ENCODE measurements around the gene C12orf76. TPM values are rescaled to one million over a fixed set of nuclear protein-coding genes. Genes with fewer than 3 reads are reported as not detected.
A peak's percentile ranks its signal among the peaks of the same experiment; 100 is the strongest.

The C12orf76 gene
- total RNA-seq, 1 experiment from 2014 or later = 9.7 TPM

- DNase-seq = no peak
- H3K18ac ChIP-seq (ENCODE audit: insufficient read length, low read depth, low read length) = no peak overlapping the region
- H4K8ac ChIP-seq (replicated peaks; ENCODE audit: insufficient read length, low read depth, low read length) = no peak overlapping the region
- no peak overlapping the region for H3K4ac ChIP-seq (ENCODE audit: low read depth, low read length)
- no peak overlapping the region for H3K23ac ChIP-seq (ENCODE audit: insufficient read length, low read depth, low read length)
- peaks cover 2 to 33% (median 4%) of the 10 kb centered on the region in 3 experiments; a peak in 5 of 7 replicates for H3K36me3 Mint-ChIP-seq (ENCODE audit: insufficient read depth in 1 of 3, low read depth in 3 of 3)
- no peak overlapping the region for H3K27ac ChIP-seq (ENCODE audit: insufficient read length, low read depth, low read length)
- no CpG with 5 or more reads among the region's 2 CpGs for WGBS (ENCODE audit: extremely low coverage, insufficient read length, low lambda C conversion rate)
- H3K56ac ChIP-seq (ENCODE audit: insufficient read length, low read depth, low read length) = no peak overlapping the region
- H3K4me3 Mint-ChIP-seq = no peak overlapping the region
- TF ChIP-seq CTCF (conservative IDR thresholded peaks at IDR 0.05) = no peak
- H3K23me2 ChIP-seq (ENCODE audit: insufficient read length, low read depth, low read length, poor library complexity, severe bottlenecking) = no peaks in the 10 kb centered on the region
- H3K79me1 ChIP-seq (ENCODE audit: insufficient read depth, low read depth, low read length, poor library complexity, severe bottlenecking) = no peaks in the 10 kb centered on the region
- H3K9me3 Mint-ChIP-seq = no peaks in the 10 kb centered on the region
- no peak overlapping the region for H3K14ac ChIP-seq (ENCODE audit: insufficient read depth, low read length)
- no peaks in the 10 kb centered on the region for H3K27me3 Mint-ChIP-seq (ENCODE audit: low read depth)
- no peak overlapping the region for H4K5ac ChIP-seq (ENCODE audit: insufficient read length, low read depth, low read length)
- H2AFZ ChIP-seq (ENCODE audit: low read length) = no peak overlapping the region
- H4K20me1 ChIP-seq (ENCODE audit: control insufficient read depth, insufficient read depth, insufficient read length) = no peaks in the 10 kb centered on the region
- no peak overlapping the region for H2BK20ac ChIP-seq (ENCODE audit: low read depth, low read length, poor library complexity, severe bottlenecking)
- H2BK12ac ChIP-seq (ENCODE audit: insufficient read length, low read depth, low read length) = no peak overlapping the region
- no peaks in the 10 kb centered on the region for H3K9me3 ChIP-seq (ENCODE audit: control insufficient read depth, low read depth, low read length)
- H2BK120ac ChIP-seq (ENCODE audit: low read depth, low read length, poor library complexity, severe bottlenecking) = no peak overlapping the region
- no peaks in the 10 kb centered on the region for H3K79me2 ChIP-seq (ENCODE audit: insufficient read depth, low read length)
- no peak overlapping the region for H3K4me2 ChIP-seq (ENCODE audit: insufficient read depth, insufficient read length, low read length)
- H3K27ac Mint-ChIP-seq = peak overlapping the region in 2 of 3 experiments; percentile 47 to 66; a peak in 2 of 7 replicates
- no peak overlapping the region for H2BK15ac ChIP-seq (ENCODE audit: low read depth, low read length)
- no peak overlapping the region for H3K9ac ChIP-seq (ENCODE audit: extremely low read depth, insufficient read length, low read length)
- H2AK5ac ChIP-seq (ENCODE audit: insufficient read length, low read length) = no peak overlapping the region
- peaks cover 19 to 22% of the 10 kb centered on the region in 2 experiments for H3K4me1 Mint-ChIP-seq
- H4K91ac ChIP-seq (ENCODE audit: insufficient read length, low read depth, low read length) = no peak overlapping the region
- H2BK5ac ChIP-seq (ENCODE audit: insufficient read length, low read length) = no peak overlapping the region
- no peaks in the 10 kb centered on the region for H3K27me3 ChIP-seq (ENCODE audit: insufficient read depth, low read length)
- no peak overlapping the region for H3T11ph ChIP-seq (ENCODE audit: low read length)
- peaks cover 3% of the 10 kb centered on the region; the same call in 1 of the 2 replicates for H3K4me1 ChIP-seq (ENCODE audit: insufficient read depth, low read length)
Observed at GRCh38 chr12:110024051-110024450, 24.3 kb downstream of the C12orf76 start.

All from H9 (cell line).